Neural progenitor cell (in vitro differentiated cells): ENCODE data around the gene PLA2G6.

ENCODE experiments used
- CTCF ChIP-seq: fragments of 200-600 bp; sonication (generic); IDR thresholded peaks from 2 replicates; pipeline ENCODE4 v1.5.1; 2017; ENCODE audit warnings: antibody characterized with exemption, mild to moderate bottlenecking
- EZH2phosphoT487 ChIP-seq: fragments of 200-600 bp; sonication (generic); IDR thresholded peaks from 2 replicates; pipeline ENCODE4 v1.6.1; 2017; ENCODE audit warnings: antibody characterized with exemption

DNA sequence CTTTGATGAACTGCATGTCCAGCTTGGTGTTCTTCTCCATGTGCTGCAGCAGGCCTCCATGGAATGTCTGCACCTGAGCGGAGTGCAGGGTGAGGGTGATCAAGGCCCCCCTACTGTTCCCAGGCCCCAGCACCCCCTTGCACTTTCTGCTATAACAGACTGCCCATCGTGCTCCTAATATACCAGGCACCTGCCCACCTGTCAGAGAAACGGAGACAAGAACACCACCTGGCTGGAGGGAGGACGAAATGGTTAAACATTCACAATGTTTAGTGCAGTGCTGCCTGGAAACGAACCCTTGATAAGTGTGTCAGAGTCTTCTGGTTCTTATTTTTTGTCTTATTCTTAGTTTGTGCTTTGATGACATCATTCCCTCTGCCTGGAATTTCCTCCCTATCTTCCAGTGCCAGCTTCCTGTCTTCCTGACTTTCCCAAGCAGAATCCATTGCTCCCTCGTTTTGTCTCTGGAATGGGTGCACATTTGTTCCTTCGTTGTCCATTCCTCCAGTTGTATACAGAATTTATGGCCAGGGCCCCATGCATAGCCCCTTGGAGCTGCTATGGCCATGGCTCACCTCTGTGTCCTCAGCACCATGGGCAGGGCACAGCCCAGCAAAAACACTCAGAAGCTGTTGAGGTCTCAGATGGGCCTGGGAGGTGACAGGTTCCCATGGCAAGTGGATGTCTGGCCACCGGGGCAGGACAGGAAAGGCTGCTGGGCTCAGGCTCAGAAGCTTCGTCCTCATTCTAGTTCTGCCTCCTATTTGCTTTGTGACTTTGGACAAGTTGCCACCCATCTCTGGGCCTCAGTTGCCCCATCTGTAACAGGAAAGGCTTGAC is 83.0 kb downstream of the PLA2G6 start:
- TF ChIP-seq CTCF (no peak), EZH2phosphoT487 (no peak)
